ENCODE results near the gene TMEM17. TPM values are rescaled to one million over a fixed set of nuclear protein-coding genes. Genes with fewer than 3 reads are reported as not detected.
"Not testable (repeated sequence)": the region's sequence is repeated elsewhere in the genome, so short reads cannot be mapped to it uniquely, and the experiment has no call there.

TMEM17 gene
- total and polyA plus RNA-seq, 3 donors from 2014 or later: 6.6 to 7.8 (median 6.7) TPM

DNA sequence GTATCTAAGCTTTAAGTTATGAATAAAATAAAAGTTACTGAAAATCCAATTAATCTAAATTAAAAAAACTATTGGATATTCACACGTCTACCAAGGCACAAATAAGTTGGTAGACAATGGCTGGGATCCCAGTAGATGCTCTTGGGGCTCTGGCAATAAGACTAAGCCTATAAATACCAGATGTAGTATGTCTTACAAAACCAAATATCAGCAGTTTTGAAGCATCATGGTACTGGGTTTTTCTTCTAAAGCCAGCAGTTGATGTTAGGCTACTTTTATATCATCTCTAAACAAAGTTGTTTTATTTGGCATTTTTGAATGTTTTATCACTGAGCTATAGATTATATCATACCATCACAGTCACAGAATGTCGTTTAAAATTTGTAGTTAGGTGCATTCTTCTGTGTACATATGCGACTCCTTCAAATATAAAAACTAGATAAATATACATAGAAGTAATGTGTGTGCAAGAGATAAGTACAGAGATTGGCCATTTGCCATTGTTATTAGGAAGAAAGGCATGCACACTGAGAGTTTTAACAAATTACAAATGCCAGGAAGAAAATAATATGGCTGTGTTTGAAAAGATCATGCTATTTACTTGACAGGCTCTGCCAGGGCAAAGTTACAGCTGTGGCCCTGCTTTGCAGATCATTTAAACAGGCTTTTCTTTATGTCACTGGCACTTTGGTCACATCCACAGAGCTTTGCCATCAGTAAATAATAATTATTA is 21.6 kb upstream of the TMEM17 start:
- intact Hi-C loops (cut with DNase I; ENCODE audit: low total_unique reads): no loop called here
- no peak for TF ChIP-seq POLR2A (IDR thresholded peaks at IDR 0.05)
- TF ChIP-seq CTCF (IDR thresholded peaks at IDR 0.05): no peak
- no peak overlapping the region for H3K27ac ChIP-seq
- H3K27me3 ChIP-seq: no peaks in the 10 kb centered on the region
- no peak for DNase-seq
- no peaks in the 10 kb centered on the region for H3K4me1 ChIP-seq
- no peak overlapping the region for H3K4me3 ChIP-seq
- 68 to 69% methylated on average over 3 of the region's 3 CpGs for WGBS, 2 donors
- H3K36me3 ChIP-seq (ENCODE audit: low read depth, missing control alignments): no peaks in the 10 kb centered on the region
- no peaks in the 10 kb centered on the region for H3K9me3 ChIP-seq

- TF ChIP-seq CTCF (IDR thresholded peaks at IDR 0.05) (no peak), POLR2A (IDR thresholded peaks at IDR 0.05) (no peak)
Measured at GRCh38 chr2:62526531-62527381, 20.8 kb upstream of the TMEM17 start.

DNA sequence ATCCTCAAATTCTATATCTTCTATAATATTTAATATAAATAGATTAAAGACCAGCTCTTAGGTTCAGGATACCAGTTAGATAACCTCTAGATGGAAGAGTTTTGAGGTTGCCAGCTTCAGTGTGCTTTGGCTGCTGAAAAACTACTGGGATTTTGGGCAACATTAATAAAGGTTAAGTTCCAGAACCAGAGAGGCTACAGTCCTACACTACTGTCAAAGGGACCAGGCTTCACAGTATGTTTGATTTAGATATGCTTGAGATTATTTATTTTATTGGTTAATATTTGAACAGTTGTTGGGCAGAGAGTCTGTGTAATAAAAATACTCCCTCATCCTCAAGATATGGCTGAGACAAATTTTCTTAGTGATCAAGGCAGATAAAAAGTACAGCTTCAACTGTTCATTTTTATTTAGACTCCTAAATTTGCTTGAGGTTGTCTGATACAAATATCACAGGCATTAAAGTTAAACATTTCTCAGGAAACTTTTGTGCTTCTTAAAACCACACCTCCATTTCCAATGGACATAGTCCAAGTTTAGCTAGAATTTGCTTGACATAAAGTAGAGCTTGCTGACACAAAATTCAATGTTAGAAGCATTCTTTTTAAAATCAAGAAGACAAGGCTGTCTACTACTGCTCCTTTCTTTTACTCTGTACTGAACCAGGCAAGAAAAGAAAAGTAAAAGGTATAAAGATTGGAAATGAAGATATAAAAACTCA is 19.7 kb upstream of the TMEM17 start:
- intact Hi-C loops (cut with DNase I; ENCODE audit: low total_unique reads): no loop called here
- no peak overlapping the region for H3K27ac ChIP-seq
- no peaks in the 10 kb centered on the region for H3K36me3 ChIP-seq (ENCODE audit: low read depth, missing control alignments)
- no peak for TF ChIP-seq POLR2A (IDR thresholded peaks at IDR 0.05)
- no peak for TF ChIP-seq CTCF (IDR thresholded peaks at IDR 0.05)
- no peak overlapping the region for H3K4me3 ChIP-seq
- no peaks in the 10 kb centered on the region for H3K27me3 ChIP-seq
- H3K4me1 ChIP-seq: no peaks in the 10 kb centered on the region
- no peaks in the 10 kb centered on the region for H3K9me3 ChIP-seq
- DNase-seq: no peak

More at GRCh38 chr2:62526531-62527381, 20.8 kb upstream of the TMEM17 start:
- intact Hi-C loops (cut with DNase I; ENCODE audit: low total_unique reads): no loop called here
- H3K4me3 ChIP-seq: no peak overlapping the region
- H3K36me3 ChIP-seq (ENCODE audit: low read depth, missing control alignments): no peaks in the 10 kb centered on the region
- H3K9me3 ChIP-seq: no peaks in the 10 kb centered on the region
- 67% methylated on average over 10 of the region's 10 CpGs for WGBS, 2 donors
- no peak overlapping the region for H3K27ac ChIP-seq
- H3K4me1 ChIP-seq: no peaks in the 10 kb centered on the region
- no peak for DNase-seq
- H3K27me3 ChIP-seq: no peaks in the 10 kb centered on the region

DNA sequence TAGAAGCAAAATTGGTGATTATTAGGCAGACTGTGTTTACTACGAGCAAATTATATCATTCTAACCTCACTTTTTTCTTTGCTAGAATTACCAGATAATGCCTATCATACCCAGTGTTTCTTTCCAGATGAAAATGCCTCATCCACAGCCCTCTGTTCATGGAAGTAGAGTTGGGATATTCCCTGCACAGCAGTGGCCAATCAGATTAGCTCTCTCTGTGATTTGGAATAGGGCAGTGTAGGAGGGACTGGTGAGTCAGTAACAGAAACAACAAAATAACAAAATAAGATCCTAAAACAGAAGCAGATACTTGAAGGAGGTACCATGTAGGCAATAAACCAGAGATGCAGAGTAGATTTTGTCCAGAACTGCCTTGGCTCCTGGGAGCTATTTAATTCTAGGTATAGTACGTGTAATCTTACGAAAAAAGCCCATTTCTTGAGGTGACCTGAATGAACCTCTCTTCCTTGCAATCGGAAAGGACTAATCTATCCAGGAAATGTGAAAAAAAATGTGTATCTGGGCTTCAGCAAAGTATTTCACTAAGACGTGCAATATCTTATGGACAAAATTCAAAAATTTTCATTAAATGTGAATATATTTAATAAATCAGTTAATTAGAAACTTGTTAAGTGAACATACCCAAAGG is 18.4 kb upstream of the TMEM17 start:
- TF ChIP-seq POLR2A (IDR thresholded peaks at IDR 0.05): no peak
- no peak for TF ChIP-seq CTCF (IDR thresholded peaks at IDR 0.05)
- no peaks in the 10 kb centered on the region for H3K27me3 ChIP-seq
- no peak overlapping the region for H3K4me3 ChIP-seq
- no peaks in the 10 kb centered on the region for H3K4me1 ChIP-seq
- intact Hi-C loops (cut with DNase I; ENCODE audit: low total_unique reads): no loop called here
- H3K9me3 ChIP-seq: no peaks in the 10 kb centered on the region
- H3K27ac ChIP-seq: no peak overlapping the region
- DNase-seq: no peak
- H3K36me3 ChIP-seq (ENCODE audit: low read depth, missing control alignments): no peaks in the 10 kb centered on the region
- WGBS, 2 donors: 52 to 61% methylated on average over 5 of the region's 5 CpGs

GRCh38 chr2:62521061-62521460 is 15.1 kb upstream of the TMEM17 start:
- 88 to 96% methylated on average over 11 to 14 of the region's 14 CpGs for WGBS, 2 donors
- H3K27me3 ChIP-seq; H3K9me3 ChIP-seq; H3K4me3 ChIP-seq; H3K27ac ChIP-seq; DNase-seq; intact Hi-C loops (cut with DNase I; ENCODE audit: low total_unique reads); H3K4me1 ChIP-seq; H3K36me3 ChIP-seq (ENCODE audit: low read depth, missing control alignments): not testable (repeated sequence)

Data from testis (tissue), 3 donors.